ENCODE data around the gene ABHD17C. TPM values are rescaled to one million over a fixed set of nuclear protein-coding genes. Genes with fewer than 3 reads are reported as not detected.

The ABHD17C gene
- total and polyA plus RNA-seq, 2 experiments from 2014 or later, result 21.9 to 32.4 TPM

DNA sequence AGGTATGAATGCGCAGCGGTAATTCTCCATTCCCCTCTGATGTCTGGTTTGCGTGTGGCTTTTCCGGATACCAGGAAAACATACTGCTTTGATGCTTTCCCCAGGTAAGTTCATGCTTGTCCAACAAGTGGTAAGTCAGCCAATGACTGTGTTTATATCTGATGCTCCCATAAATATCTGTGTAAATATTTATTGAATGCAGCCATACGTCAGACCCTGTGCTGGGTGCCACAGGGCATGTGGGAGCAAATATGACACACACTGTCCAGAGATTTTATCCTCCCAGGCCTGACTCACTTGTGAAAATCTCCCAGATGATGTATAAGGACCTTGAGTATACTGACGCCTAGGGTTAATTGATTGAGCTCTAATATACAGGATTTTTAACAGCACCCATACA lies 54.5 kb downstream of the ABHD17C start:
- no peak for TF ChIP-seq EZH2 (IDR thresholded peaks at IDR 0.05; ENCODE audit: borderline replicate concordance)
- no peak for TF ChIP-seq EZH2phosphoT487 (IDR thresholded peaks at IDR 0.05; ENCODE audit: low read depth, severe bottlenecking, unreplicated experiment)
- TF ChIP-seq, protein P1, sequence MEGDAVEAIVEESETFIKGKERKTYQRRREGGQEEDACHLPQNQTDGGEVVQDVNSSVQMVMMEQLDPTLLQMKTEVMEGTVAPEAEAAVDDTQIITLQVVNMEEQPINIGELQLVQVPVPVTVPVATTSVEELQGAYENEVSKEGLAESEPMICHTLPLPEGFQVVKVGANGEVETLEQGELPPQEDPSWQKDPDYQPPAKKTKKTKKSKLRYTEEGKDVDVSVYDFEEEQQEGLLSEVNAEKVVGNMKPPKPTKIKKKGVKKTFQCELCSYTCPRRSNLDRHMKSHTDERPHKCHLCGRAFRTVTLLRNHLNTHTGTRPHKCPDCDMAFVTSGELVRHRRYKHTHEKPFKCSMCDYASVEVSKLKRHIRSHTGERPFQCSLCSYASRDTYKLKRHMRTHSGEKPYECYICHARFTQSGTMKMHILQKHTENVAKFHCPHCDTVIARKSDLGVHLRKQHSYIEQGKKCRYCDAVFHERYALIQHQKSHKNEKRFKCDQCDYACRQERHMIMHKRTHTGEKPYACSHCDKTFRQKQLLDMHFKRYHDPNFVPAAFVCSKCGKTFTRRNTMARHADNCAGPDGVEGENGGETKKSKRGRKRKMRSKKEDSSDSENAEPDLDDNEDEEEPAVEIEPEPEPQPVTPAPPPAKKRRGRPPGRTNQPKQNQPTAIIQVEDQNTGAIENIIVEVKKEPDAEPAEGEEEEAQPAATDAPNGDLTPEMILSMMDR (IDR thresholded peaks at IDR 0.05; ENCODE audit: poor library complexity), result no peak
- H3K36me3 ChIP-seq (replicated peaks; ENCODE audit: insufficient read depth, low read depth), result no peaks in the 10 kb centered on the region

DNA sequence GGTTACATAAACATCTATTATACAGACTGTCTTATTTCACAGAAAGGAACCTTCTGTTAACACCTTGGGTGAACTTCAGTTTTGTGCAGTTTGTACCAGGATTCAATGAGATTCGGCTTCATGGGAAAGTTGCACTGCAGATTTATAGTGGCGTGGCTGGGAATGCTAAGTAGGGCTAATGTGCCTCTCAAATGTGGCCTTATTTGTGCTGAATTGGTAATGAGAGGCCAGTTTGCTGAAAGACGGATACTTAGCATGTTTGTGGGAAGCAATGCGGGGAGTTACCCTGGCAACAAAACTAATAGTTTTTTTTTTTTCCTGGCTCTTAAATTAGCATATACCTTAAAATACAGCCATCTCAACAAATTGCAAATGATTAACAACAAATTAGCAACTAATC lies 55.5 kb downstream of the ABHD17C start:
- no peaks in the 10 kb centered on the region for H3K9me3 ChIP-seq (ENCODE audit: low read depth)
- no peak overlapping the region for H3K27ac ChIP-seq
- no peak overlapping the region for H3K4me2 ChIP-seq
- no peaks in the 10 kb centered on the region for H3K27me3 ChIP-seq
- TF ChIP-seq EZH2phosphoT487 (IDR thresholded peaks at IDR 0.05; ENCODE audit: low read depth, severe bottlenecking, unreplicated experiment) (no peak), EZH2 (IDR thresholded peaks at IDR 0.05; ENCODE audit: borderline replicate concordance) (no peak)
- TF ChIP-seq, protein P1 (IDR thresholded peaks at IDR 0.05; ENCODE audit: poor library complexity), result no peak
- DNase-seq (ENCODE audit: low spot score), result no peak
- H3K36me3 ChIP-seq (replicated peaks; ENCODE audit: insufficient read depth, low read depth), result no peaks in the 10 kb centered on the region
- H3K79me2 ChIP-seq, result peaks cover 33% of the 10 kb centered on the region
- no peaks in the 10 kb centered on the region for H3K9me2 ChIP-seq (replicated peaks; ENCODE audit: insufficient read depth)
- 93% methylated on average over 4 of the region's 4 CpGs for WGBS (ENCODE audit: low lambda C conversion rate, missing lambda C conversion rate)
- no peaks in the 10 kb centered on the region for H3K4me1 ChIP-seq (ENCODE audit: insufficient read depth)
- H2AFZ ChIP-seq, result no peak overlapping the region
- H4K20me1 ChIP-seq (ENCODE audit: insufficient read depth, poor library complexity, severe bottlenecking), result no peaks in the 10 kb centered on the region
- no peak overlapping the region for H3K4me3 ChIP-seq

More for the DNA sequence above, 54.5 kb downstream of the ABHD17C start:
- H3K79me2 ChIP-seq, result peaks cover 40% of the 10 kb centered on the region
- 91% methylated on average over 6 of the region's 6 CpGs for WGBS (ENCODE audit: low lambda C conversion rate, missing lambda C conversion rate)
- H3K9me2 ChIP-seq (replicated peaks; ENCODE audit: insufficient read depth), result no peaks in the 10 kb centered on the region
- H3K27ac ChIP-seq, result no peak overlapping the region
- H3K4me2 ChIP-seq, result no peak overlapping the region
- H4K20me1 ChIP-seq (ENCODE audit: insufficient read depth, poor library complexity, severe bottlenecking), result no peaks in the 10 kb centered on the region
- no peak for DNase-seq (ENCODE audit: low spot score)
- no peak overlapping the region for H2AFZ ChIP-seq
- no peaks in the 10 kb centered on the region for H3K9me3 ChIP-seq (ENCODE audit: low read depth)
- H3K4me3 ChIP-seq, result no peak overlapping the region
- no peaks in the 10 kb centered on the region for H3K4me1 ChIP-seq (ENCODE audit: insufficient read depth)
- H3K27me3 ChIP-seq, result no peaks in the 10 kb centered on the region

DNA sequence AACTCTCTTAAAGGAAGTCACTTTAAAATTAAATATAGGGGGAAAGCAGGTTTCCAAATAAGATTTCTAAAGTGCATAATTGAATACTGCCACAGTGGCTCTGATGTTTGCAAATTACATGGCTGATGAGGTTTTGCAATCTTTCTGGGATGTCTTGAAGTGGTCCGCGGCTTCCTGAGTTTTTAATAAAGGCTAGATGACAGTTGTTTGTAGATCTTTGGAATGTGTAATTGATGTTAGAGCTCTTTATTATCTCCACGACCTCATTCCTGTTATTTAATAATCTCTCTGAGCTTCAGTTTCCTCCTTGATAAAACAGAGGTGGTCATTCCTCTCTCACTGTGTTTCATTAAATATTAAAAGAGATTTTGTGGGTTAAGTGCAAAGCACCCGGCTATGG lies 57.1 kb downstream of the ABHD17C start:
- 51% methylated on average over 4 of the region's 4 CpGs for WGBS (ENCODE audit: low lambda C conversion rate, missing lambda C conversion rate)
- H3K9me3 ChIP-seq (ENCODE audit: low read depth), result no peaks in the 10 kb centered on the region
- DNase-seq (ENCODE audit: low spot score), result no peak
- no peak overlapping the region for H3K27ac ChIP-seq
- no peak overlapping the region for H2AFZ ChIP-seq
- no peak overlapping the region for H3K4me2 ChIP-seq
- H3K27me3 ChIP-seq, result no peaks in the 10 kb centered on the region
- H4K20me1 ChIP-seq (ENCODE audit: insufficient read depth, poor library complexity, severe bottlenecking), result no peaks in the 10 kb centered on the region
- H3K9me2 ChIP-seq (replicated peaks; ENCODE audit: insufficient read depth), result no peaks in the 10 kb centered on the region
- TF ChIP-seq EZH2 (IDR thresholded peaks at IDR 0.05; ENCODE audit: borderline replicate concordance), result no peak
- TF ChIP-seq EZH2phosphoT487 (IDR thresholded peaks at IDR 0.05; ENCODE audit: low read depth, severe bottlenecking, unreplicated experiment), result no peak
- TF ChIP-seq, protein P1 (IDR thresholded peaks at IDR 0.05; ENCODE audit: poor library complexity), result no peak
- no peak overlapping the region for H3K4me3 ChIP-seq
- peaks cover 17% of the 10 kb centered on the region for H3K79me2 ChIP-seq
- H3K36me3 ChIP-seq (replicated peaks; ENCODE audit: insufficient read depth, low read depth), result no peaks in the 10 kb centered on the region
- no peaks in the 10 kb centered on the region for H3K4me1 ChIP-seq (ENCODE audit: insufficient read depth)

DNA sequence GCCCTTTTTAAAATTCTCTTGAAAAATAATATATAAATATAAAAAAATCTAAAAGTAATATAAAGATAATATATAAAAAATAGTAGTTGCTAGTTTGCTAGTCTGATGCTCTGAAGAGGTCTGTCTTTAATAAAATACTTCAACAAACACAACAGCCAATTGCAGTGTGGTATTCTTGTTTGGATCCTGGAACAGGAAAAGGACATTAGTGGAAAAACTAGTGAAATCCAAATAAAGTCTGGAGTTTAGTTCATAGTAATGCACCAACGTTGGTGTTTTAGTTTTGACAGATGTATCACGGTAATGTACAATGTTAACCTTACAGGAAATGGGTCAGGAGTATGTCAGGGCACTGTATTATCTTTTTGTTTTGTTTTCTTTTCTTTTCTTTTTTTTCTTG lies 58.1 kb downstream of the ABHD17C start:
- Histone ChIP-seq H3K4me2 (no peak overlapping the region), H3K9me3 (ENCODE audit: low read depth) (no peaks in the 10 kb centered on the region), H3K4me3 (no peak overlapping the region), H2AFZ (no peak overlapping the region), H3K27ac (no peak overlapping the region), H3K4me1 (ENCODE audit: insufficient read depth) (no peaks in the 10 kb centered on the region), H3K27me3 (no peaks in the 10 kb centered on the region), H4K20me1 (ENCODE audit: insufficient read depth, poor library complexity, severe bottlenecking) (no peaks in the 10 kb centered on the region), H3K36me3 (replicated peaks; ENCODE audit: insufficient read depth, low read depth) (no peaks in the 10 kb centered on the region), H3K79me2 (peaks cover 8% of the 10 kb centered on the region), H3K9me2 (replicated peaks; ENCODE audit: insufficient read depth) (no peaks in the 10 kb centered on the region)
- WGBS (ENCODE audit: low lambda C conversion rate, missing lambda C conversion rate), result 40% methylated on average over 2 of the region's 2 CpGs
- TF ChIP-seq, protein P1 (IDR thresholded peaks at IDR 0.05; ENCODE audit: poor library complexity), result no peak
- TF ChIP-seq EZH2phosphoT487 (IDR thresholded peaks at IDR 0.05; ENCODE audit: low read depth, severe bottlenecking, unreplicated experiment) (no peak), EZH2 (IDR thresholded peaks at IDR 0.05; ENCODE audit: borderline replicate concordance) (no peak)
- no peak for DNase-seq (ENCODE audit: low spot score)
